Neural cell (in vitro differentiated cells): ENCODE data around the gene SHROOM2.

ENCODE experiments used
- CTCF ChIP-seq: fragments of 450-650 bp; IDR thresholded peaks from 2 replicates; pipeline ENCODE4 v1.5.1; 2014; ENCODE audit warnings: antibody characterized with exemption, mild to moderate bottlenecking, moderate library complexity; ENCODE audit not compliant: poor library complexity, severe bottlenecking
- EP300 ChIP-seq: fragments of 450-650 bp; conservative IDR thresholded peaks from 2 replicates; pipeline ENCODE4 v1.6.1; 2014; ENCODE audit warnings: antibody characterized with exemption, mild to moderate bottlenecking, moderate library complexity; ENCODE audit not compliant: poor library complexity, severe bottlenecking
- EZH2 ChIP-seq: fragments of 200-600, 300-800 bp; shearing (Covaris generic), sonication (generic); IDR thresholded peaks from 2 replicates; pipeline ENCODE4 v1.6.1; 2014; ENCODE audit warnings: antibody characterized with exemption, low read length, borderline replicate concordance, mild to moderate bottlenecking; ENCODE audit not compliant: insufficient read depth, poor library complexity, severe bottlenecking
- MXI1 ChIP-seq: fragments of 450-650 bp; conservative IDR thresholded peaks from 2 replicates; pipeline ENCODE4 v1.6.1; 2014; ENCODE audit warnings: antibody characterized with exemption, mild to moderate bottlenecking; ENCODE audit not compliant: poor library complexity, severe bottlenecking
- POLR2AphosphoS5 ChIP-seq: IDR thresholded peaks from 2 replicates; pipeline ENCODE4 v1.6.1; 2012
- RAD21 ChIP-seq: fragments of 450-650 bp; conservative IDR thresholded peaks from 2 replicates; pipeline ENCODE4 v1.6.1; 2014; ENCODE audit warnings: antibody characterized with exemption, mild to moderate bottlenecking, moderate library complexity
- REST ChIP-seq: IDR thresholded peaks from 2 replicates; pipeline ENCODE4 v1.6.1; 2012; ENCODE audit warnings: borderline replicate concordance
- SMC3 ChIP-seq: fragments of 450-650 bp; conservative IDR thresholded peaks from 2 replicates; pipeline ENCODE4 v1.6.1; 2014; ENCODE audit warnings: antibody characterized with exemption, mild to moderate bottlenecking, moderate library complexity; ENCODE audit not compliant: poor library complexity
- TAF1 ChIP-seq: IDR thresholded peaks from 2 replicates; pipeline ENCODE4 v1.6.1; 2012; ENCODE audit warnings: low read depth

- no peak for TF ChIP-seq CTCF
- TF ChIP-seq TAF1, result no peak
- no peak for TF ChIP-seq SMC3
- no peak for TF ChIP-seq POLR2AphosphoS5
- no peak for TF ChIP-seq EP300
- no peak for TF ChIP-seq RAD21
- no peak for TF ChIP-seq EZH2
- no peak for TF ChIP-seq REST
- TF ChIP-seq MXI1, result no peak
Observed at GRCh38 chrX:9867226-9867625, 81.0 kb downstream of the SHROOM2 start.
